ENCODE data around the gene SSRP1. TPM values are rescaled to one million over a fixed set of nuclear protein-coding genes. Genes with fewer than 3 reads are reported as not detected.

The SSRP1 gene
- polyA plus RNA-seq, 3 donors = 9.8 to 34.7 (median 14.7) TPM

GRCh38 chr11:57379732-57380131, 44.0 kb upstream of the SSRP1 start:
- Histone ChIP-seq H3K27me3 (ENCODE audit: control insufficient read depth in 2 of 2, insufficient read depth in 2 of 2, low read length in 2 of 2) (peaks cover 0 to 2% of the 10 kb centered on the region in 2 donors), H3K4me1 (ENCODE audit: control insufficient read depth in 1 of 2, insufficient read depth in 2 of 2, low read length in 2 of 2) (peaks cover 0 to 6% of the 10 kb centered on the region in 2 donors), H3K9me3 (replicated peaks in 1 of 2; ENCODE audit: control insufficient read depth in 1 of 2, insufficient read depth in 1 of 2, low read length in 2 of 2) (no peaks in the 10 kb centered on the region), H3K27ac (ENCODE audit: low read depth in 1 of 2, low read length in 2 of 2) (no peak overlapping the region), H3K79me2 (ENCODE audit: insufficient read depth, low read length) (no peaks in the 10 kb centered on the region), H4K20me1 (ENCODE audit: insufficient read depth, low read length) (no peaks in the 10 kb centered on the region), H3K4me2 (replicated peaks; ENCODE audit: extremely low read depth, low read length, poor library complexity, severe bottlenecking) (no peak overlapping the region), H3K36me3 (replicated peaks in 1 of 2; ENCODE audit: control insufficient read depth in 1 of 2, insufficient read depth in 2 of 2, low read length in 2 of 2) (no peaks in the 10 kb centered on the region), H3K4me3 (replicated peaks in 1 of 3; ENCODE audit: low read depth in 2 of 3, low read length in 3 of 3) (no peak overlapping the region), H2AFZ (ENCODE audit: insufficient read depth, low read depth, low read length, poor library complexity, severe bottlenecking) (no peak overlapping the region), H3K9ac (ENCODE audit: insufficient read depth, low read length, poor library complexity, severe bottlenecking) (no peak overlapping the region)
- Mint-ChIP-seq H3K4me3 (no peak overlapping the region), H3K36me3 (no peaks in the 10 kb centered on the region), H3K9me3 (peaks cover 0 to 2% (median 0%) of the 10 kb centered on the region in 7 donors), H3K4me1 (peaks cover 2% of the 10 kb centered on the region), H3K27me3 (ENCODE audit: low read depth in 3 of 3) (peaks cover 2 to 9% (median 4%) of the 10 kb centered on the region in 3 donors), H3K27ac (peak overlapping the region in 1 of 7 donors; percentile 16)
- TF ChIP-seq, protein P1, sequence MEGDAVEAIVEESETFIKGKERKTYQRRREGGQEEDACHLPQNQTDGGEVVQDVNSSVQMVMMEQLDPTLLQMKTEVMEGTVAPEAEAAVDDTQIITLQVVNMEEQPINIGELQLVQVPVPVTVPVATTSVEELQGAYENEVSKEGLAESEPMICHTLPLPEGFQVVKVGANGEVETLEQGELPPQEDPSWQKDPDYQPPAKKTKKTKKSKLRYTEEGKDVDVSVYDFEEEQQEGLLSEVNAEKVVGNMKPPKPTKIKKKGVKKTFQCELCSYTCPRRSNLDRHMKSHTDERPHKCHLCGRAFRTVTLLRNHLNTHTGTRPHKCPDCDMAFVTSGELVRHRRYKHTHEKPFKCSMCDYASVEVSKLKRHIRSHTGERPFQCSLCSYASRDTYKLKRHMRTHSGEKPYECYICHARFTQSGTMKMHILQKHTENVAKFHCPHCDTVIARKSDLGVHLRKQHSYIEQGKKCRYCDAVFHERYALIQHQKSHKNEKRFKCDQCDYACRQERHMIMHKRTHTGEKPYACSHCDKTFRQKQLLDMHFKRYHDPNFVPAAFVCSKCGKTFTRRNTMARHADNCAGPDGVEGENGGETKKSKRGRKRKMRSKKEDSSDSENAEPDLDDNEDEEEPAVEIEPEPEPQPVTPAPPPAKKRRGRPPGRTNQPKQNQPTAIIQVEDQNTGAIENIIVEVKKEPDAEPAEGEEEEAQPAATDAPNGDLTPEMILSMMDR (IDR thresholded peaks at IDR 0.05) = no peak
- intact Hi-C loops (cut with micrococcal nuclease) = no loop called here
- WGBS (ENCODE audit: insufficient coverage) = 30% methylated on average over 4 of the region's 10 CpGs
- DNase-seq = no peak

DNA sequence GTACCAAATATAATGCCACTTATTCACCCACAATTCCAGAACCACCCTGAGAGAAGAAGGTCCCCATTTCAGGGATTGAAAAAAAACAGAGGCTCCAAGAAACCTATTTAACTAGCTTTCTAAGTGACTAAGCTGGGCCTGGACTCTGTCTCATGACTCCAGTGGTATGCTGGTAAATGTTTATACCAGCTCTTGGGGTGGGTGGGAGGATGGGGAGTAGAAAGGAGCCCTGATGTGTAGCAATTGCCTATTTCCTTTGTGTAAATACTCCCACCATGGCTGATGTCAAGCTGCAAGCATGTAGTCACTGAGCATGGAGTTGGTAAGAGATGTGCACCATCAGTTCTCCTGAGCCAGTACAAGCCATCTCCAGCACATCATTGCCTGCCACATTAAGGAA, 42.5 kb upstream of the SSRP1 start:
- no peak overlapping the region for H2AFZ ChIP-seq (ENCODE audit: insufficient read depth, low read depth, low read length, poor library complexity, severe bottlenecking)
- no peaks in the 10 kb centered on the region for H4K20me1 ChIP-seq (ENCODE audit: insufficient read depth, low read length)
- no peak overlapping the region for H3K27ac ChIP-seq (ENCODE audit: low read depth in 1 of 2, low read length in 2 of 2)
- H3K79me2 ChIP-seq (ENCODE audit: insufficient read depth, low read length) = no peaks in the 10 kb centered on the region
- DNase-seq = no peak
- H3K36me3 ChIP-seq (replicated peaks in 1 of 2; ENCODE audit: control insufficient read depth in 1 of 2, insufficient read depth in 2 of 2, low read length in 2 of 2) = no peaks in the 10 kb centered on the region
- Mint-ChIP-seq H3K36me3 (no peaks in the 10 kb centered on the region), H3K27ac (peak overlapping the region in 1 of 7 donors; percentile 45), H3K9me3 (peaks cover 0 to 2% (median 0%) of the 10 kb centered on the region in 7 donors), H3K4me3 (no peak overlapping the region), H3K27me3 (ENCODE audit: low read depth in 3 of 3) (peaks cover 2 to 9% (median 4%) of the 10 kb centered on the region in 3 donors), H3K4me1 (no peaks in the 10 kb centered on the region)
- H3K9ac ChIP-seq (ENCODE audit: insufficient read depth, low read length, poor library complexity, severe bottlenecking) = no peak overlapping the region
- TF ChIP-seq, protein P1 (IDR thresholded peaks at IDR 0.05) = no peak
- peaks cover 0 to 2% of the 10 kb centered on the region in 2 donors for H3K27me3 ChIP-seq (ENCODE audit: control insufficient read depth in 2 of 2, insufficient read depth in 2 of 2, low read length in 2 of 2)
- no peaks in the 10 kb centered on the region for H3K9me3 ChIP-seq (replicated peaks in 1 of 2; ENCODE audit: control insufficient read depth in 1 of 2, insufficient read depth in 1 of 2, low read length in 2 of 2)
- intact Hi-C loops (cut with micrococcal nuclease) = no loop called here
- H3K4me3 ChIP-seq (replicated peaks in 1 of 3; ENCODE audit: low read depth in 2 of 3, low read length in 3 of 3) = no peak overlapping the region
- H3K4me1 ChIP-seq (ENCODE audit: control insufficient read depth in 1 of 2, insufficient read depth in 2 of 2, low read length in 2 of 2) = peaks cover 0 to 2% of the 10 kb centered on the region in 2 donors
- H3K4me2 ChIP-seq (replicated peaks; ENCODE audit: extremely low read depth, low read length, poor library complexity, severe bottlenecking) = no peak overlapping the region

Measured in CD14-positive monocyte (primary cell).